Right cardiac atrium (tissue), 5 donors: ENCODE measurements around the gene DELE1. TPM values are rescaled to one million over a fixed set of nuclear protein-coding genes. Genes with fewer than 3 reads are reported as not detected.
"Not testable (repeated sequence)": the region's sequence is repeated elsewhere in the genome, so short reads cannot be mapped to it uniquely, and the experiment has no call there.

Experiments
- ATAC-seq, 2 donors: fragments of 200-7000 bp; cut with Tn5 transposase; one replicate each; pipeline versions ENCODE4 v1.8.0 to v1.9.1; 2020; ENCODE audit warnings: moderate library complexity in 2 of 2, mild to moderate bottlenecking in 1 of 2
- DNase-seq, 3 donors: peaks; one replicate each; pipeline ENCODE4 v3.0.0-alpha.2; 2020
- H3K27ac ChIP-seq: one replicate; pipeline ENCODE4 v1.5.1; 2013; ENCODE audit warnings: mild to moderate bottlenecking, low read length, control low read depth, moderate library complexity
- H3K27me3 ChIP-seq: one replicate; pipeline ENCODE4 v1.6.1; 2013; ENCODE audit not compliant: control insufficient read depth, insufficient read depth
- H3K4me1 ChIP-seq: one replicate; pipeline ENCODE4 v1.6.1; 2013; ENCODE audit warnings: low read length; ENCODE audit not compliant: control insufficient read depth, insufficient read depth
- H3K4me3 ChIP-seq: one replicate; pipeline ENCODE4 v1.5.1; 2013; ENCODE audit warnings: low read length, control low read depth
- H3K9me3 ChIP-seq: one replicate; pipeline ENCODE4 v1.6.1; 2013; ENCODE audit warnings: low read length; ENCODE audit not compliant: control insufficient read depth
- WGBS: extraction: QIAGEN DNeasy Blood & Tissue Kit; methylation state at CpG from one replicate; pipeline ENCODE4 v1.1.7; 2013; 5-methylcytosine and 5-hydroxymethylcytosine counted together
- intact Hi-C, 4 donors: fragments of 100-400 bp; cut with DNase I; formaldehyde crosslinking; loops; one replicate each; pipeline versions ENCODE4 v1.11.0 to v1.14.0; 2022 to 2023
- polyA plus RNA-seq: library from polyadenylated mRNA; stranded (reverse); fragments of 200-250 nt; gene quantifications from one replicate; pipeline ENCODE4 v1.2.3, GENCODE V29; 2013
- total RNA-seq, 4 donors: library from RNA; stranded (reverse); fragmentation: NEBNext Ultra II Directional; extraction: Animal tissue kit (Norgen Biotek cat#: 25700); gene quantifications; one replicate each; pipeline ENCODE4 v1.2.1, GENCODE V29; 2021
- donor health status: healthy with polysubstance abuse.
- donor health status: DM: no; HTN: yes; CAD: no.
- donor health status: DM: no; HTN: no; CAD: no.
- donor health status: DM: no; HTN: yes; CAD: no; lungs with severe emphysema.
- donor health status: DM: yes; HTN: yes; CAD: no.

The DELE1 gene
- total and polyA plus RNA-seq, 5 donors: 62.0 to 109 (median 92.0) TPM

- intact Hi-C loops: no loop called here
- WGBS: 21% methylated on average over 16 of the region's 16 CpGs
- DNase-seq: no peak
These were observed 10.0 kb upstream of the DELE1 start for GRCh38 chr5:141913560-141914198.

GRCh38 chr5:141914199-141914743 lies 9.4 kb upstream of the DELE1 start:
- intact Hi-C loops: no loop called here
- H3K27ac ChIP-seq: no peak overlapping the region
- H3K9me3 ChIP-seq: no peaks in the 10 kb centered on the region
- ATAC-seq (peak; percentile 76 to 83), DNase-seq (peak; percentile 35 to 81 (median 79))
- 15% methylated on average over 40 of the region's 40 CpGs for WGBS
- no peaks in the 10 kb centered on the region for H3K27me3 ChIP-seq
- peak overlapping the region; percentile 47 for H3K4me3 ChIP-seq
- H3K4me1 ChIP-seq: no peaks in the 10 kb centered on the region

More at GRCh38 chr5:141913560-141914198, 10.0 kb upstream of the DELE1 start:
- H3K4me1 ChIP-seq: no peaks in the 10 kb centered on the region
- no peak overlapping the region for H3K27ac ChIP-seq
- H3K27me3 ChIP-seq: no peaks in the 10 kb centered on the region
- H3K9me3 ChIP-seq: no peaks in the 10 kb centered on the region
- ATAC-seq: no peak
- peak overlapping the region; percentile 47 for H3K4me3 ChIP-seq

- H3K4me1 ChIP-seq: no peaks in the 10 kb centered on the region
- H3K27me3 ChIP-seq: no peaks in the 10 kb centered on the region
- WGBS: 96% methylated on average over 3 of the region's 3 CpGs
- intact Hi-C loops: no loop called here
- no peaks in the 10 kb centered on the region for H3K9me3 ChIP-seq
- H3K4me3 ChIP-seq: no peak overlapping the region
- H3K27ac ChIP-seq: no peak overlapping the region
- DNase-seq: no peak
- ATAC-seq: no peak
These were observed 8.9 kb upstream of the DELE1 start for GRCh38 chr5:141914797-141915196.

GRCh38 chr5:141915881-141916336 lies 7.8 kb upstream of the DELE1 start:
- H3K9me3 ChIP-seq: no peaks in the 10 kb centered on the region
- H3K27me3 ChIP-seq: no peaks in the 10 kb centered on the region
- 62% methylated on average over 6 of the region's 6 CpGs for WGBS
- DNase-seq (peak in 2 of 3 donors; percentile 61 to 68), ATAC-seq (peak; percentile 48 to 84)
- H3K27ac ChIP-seq: no peak overlapping the region
- intact Hi-C loops: no loop called here
- H3K4me1 ChIP-seq: no peaks in the 10 kb centered on the region
- no peak overlapping the region for H3K4me3 ChIP-seq

GRCh38 chr5:141916522-141916921 lies 7.1 kb upstream of the DELE1 start:
- Histone ChIP-seq H3K4me3 (no peak overlapping the region), H3K4me1 (no peaks in the 10 kb centered on the region), H3K9me3 (no peaks in the 10 kb centered on the region), H3K27ac (no peak overlapping the region), H3K27me3 (no peaks in the 10 kb centered on the region)
- intact Hi-C loops: no loop called here
- 66% methylated on average over 2 of the region's 2 CpGs for WGBS
- ATAC-seq (no peak), DNase-seq (no peak)

GRCh38 chr5:141917760-141918159 lies 5.9 kb upstream of the DELE1 start:
- Histone ChIP-seq H3K27me3 (no peaks in the 10 kb centered on the region), H3K27ac (no peak overlapping the region), H3K9me3 (no peaks in the 10 kb centered on the region), H3K4me1 (no peaks in the 10 kb centered on the region), H3K4me3 (no peak overlapping the region)
- WGBS: 80% methylated on average over 5 of the region's 5 CpGs
- no peak for DNase-seq
- intact Hi-C loops: no loop called here
- no peak for ATAC-seq

GRCh38 chr5:141919218-141920119 lies 4.2 kb upstream of the DELE1 start:
- DNase-seq: no peak
- 78% methylated on average over 8 of the region's 8 CpGs for WGBS
- Histone ChIP-seq H3K4me3 (no peak overlapping the region), H3K9me3 (no peaks in the 10 kb centered on the region), H3K27me3 (no peaks in the 10 kb centered on the region), H3K4me1 (peaks cover 2% of the 10 kb centered on the region), H3K27ac (peak overlapping the region; percentile 70)
- intact Hi-C loops: loop anchor here in 1 of 4 donors (5.0 kb wide), 1 partner anchor 38 kb away; the partner anchor contains the start of gene PCDH12
- ATAC-seq: peak in 1 of 2 donors; percentile 27

- Histone ChIP-seq H3K27me3 (no peaks in the 10 kb centered on the region), H3K4me3 (no peak overlapping the region), H3K27ac (no peak overlapping the region), H3K4me1 (peaks cover 2% of the 10 kb centered on the region), H3K9me3 (no peaks in the 10 kb centered on the region)
- ATAC-seq (no peak), DNase-seq (no peak)
- intact Hi-C loops: loop anchor here in 1 of 4 donors (5.0 kb wide), 1 partner anchor 37 kb away; the partner anchor contains the start of gene PCDH12
- 91% methylated on average over 2 of the region's 2 CpGs for WGBS
These were observed 2.9 kb upstream of the DELE1 start for GRCh38 chr5:141920771-141921170.

GRCh38 chr5:141922827-141923447 lies 734 bp upstream of the DELE1 start:
- WGBS: 59% methylated on average over 28 of the region's 28 CpGs
- H3K9me3 ChIP-seq, H3K27me3 ChIP-seq, ATAC-seq, DNase-seq, H3K4me1 ChIP-seq: not testable (repeated sequence)
- peak overlapping the region; percentile 89 for H3K27ac ChIP-seq
- intact Hi-C loops: loop anchor here in 1 of 4 donors (5.0 kb wide), 1 partner anchor 34 kb away; the partner anchor contains the start of gene PCDH12
- peak overlapping the region; percentile 50 for H3K4me3 ChIP-seq

GRCh38 chr5:141926434-141926833 lies 2.8 kb downstream of the DELE1 start:
- DNase-seq: no peak
- 68% methylated on average over 2 of the region's 2 CpGs for WGBS
- peaks cover 2% of the 10 kb centered on the region for H3K4me1 ChIP-seq
- no peak overlapping the region for H3K27ac ChIP-seq
- ATAC-seq: no peak
- H3K4me3 ChIP-seq: no peak overlapping the region
- intact Hi-C loops: no loop called here
- H3K9me3 ChIP-seq: no peaks in the 10 kb centered on the region
- H3K27me3 ChIP-seq: no peaks in the 10 kb centered on the region
